K562 (cell line): ENCODE data around the gene PRELID1. TPM values are rescaled to one million over a fixed set of nuclear protein-coding genes. Genes with fewer than 3 reads are reported as not detected.

ENCODE experiments used
- BRF1 ChIP-seq: IDR thresholded peaks from 3 replicates; pipeline ENCODE4 v1.6.1; 2011; ENCODE audit warnings: borderline replicate concordance, mild to moderate bottlenecking; ENCODE audit not compliant: insufficient read length; ENCODE audit errors: extremely low read depth
- FOXA3 ChIP-seq, 2 experiments: fragments of 450-650 bp in 1 of 2; sonication (generic) in 1 of 2; formaldehyde crosslinking; IDR thresholded peaks in 1 of 2; conservative IDR thresholded peaks in 1 of 2; 2 replicates each; pipeline versions ENCODE4 v1.4.0 to v1.8.0; 2020 to 2022; ENCODE audit warnings: mild to moderate bottlenecking in 2 of 2, missing genetic modification reagents in 1 of 2
- HEY1 ChIP-seq: fragments of 250-450 bp; sonication (Bioruptor Pico); IDR thresholded peaks from 2 replicates; pipeline ENCODE4 v1.5.0; 2020; ENCODE audit warnings: mild to moderate bottlenecking, moderate library complexity, borderline replicate concordance
- ILK ChIP-seq: fragments of 450-650 bp; IDR thresholded peaks from 2 replicates; pipeline ENCODE4 v1.6.1; 2016; ENCODE audit warnings: missing genetic modification characterization, low read depth, mild to moderate bottlenecking, missing compliant biosample characterization, moderate library complexity, borderline replicate concordance
- KAT2B ChIP-seq: IDR thresholded peaks from one replicate; pipeline ENCODE4 v1.6.1; 2012; ENCODE audit warnings: low read depth, mild to moderate bottlenecking, control low read depth, inconsistent platforms, low read length, moderate library complexity
- NCOA4 ChIP-seq: fragments of 450-650 bp; IDR thresholded peaks from 2 replicates; pipeline ENCODE4 v1.6.1; 2018; ENCODE audit warnings: mild to moderate bottlenecking; ENCODE audit not compliant: partially characterized antibody
- NRF1 ChIP-seq, 2 experiments: fragments of 450-650 bp; IDR thresholded peaks in 1 of 2; conservative IDR thresholded peaks in 1 of 2; 2 replicates each; pipeline ENCODE4 v1.6.1; 2014; ENCODE audit warnings: mild to moderate bottlenecking in 2 of 2
- RBM14 ChIP-seq: fragments of 200-400 bp; formaldehyde crosslinking; IDR thresholded peaks from 2 replicates; pipeline ENCODE4 v1.6.1; 2018; ENCODE audit warnings: low read depth, mild to moderate bottlenecking, low read length, moderate library complexity, borderline replicate concordance; ENCODE audit not compliant: insufficient read depth
- RUNX1 ChIP-seq: sonication (generic); IDR thresholded peaks from 2 replicates; pipeline ENCODE4 v1.6.1; 2016; ENCODE audit warnings: antibody characterized with exemption, low read depth
- ZBTB26 ChIP-seq: fragments of 450-650 bp; formaldehyde crosslinking; IDR thresholded peaks from 2 replicates; pipeline ENCODE4 v1.4.0; 2022; ENCODE audit warnings: missing genetic modification characterization
- ZBTB8A ChIP-seq: fragments of 450-650 bp; IDR thresholded peaks from 2 replicates; pipeline ENCODE4 v1.6.1; 2018; ENCODE audit warnings: mild to moderate bottlenecking, moderate library complexity; ENCODE audit not compliant: partially characterized antibody
- ZNF274 ChIP-seq: IDR thresholded peaks from 2 replicates; pipeline ENCODE4 v1.6.1; 2011; ENCODE audit warnings: low read depth, mild to moderate bottlenecking, low read length, moderate library complexity, borderline replicate concordance
- ZNF583 ChIP-seq: fragments of 250-450 bp; sonication (Bioruptor Pico); IDR thresholded peaks from 2 replicates; pipeline ENCODE4 v1.4.0; 2020
- ZNF592 ChIP-seq: fragments of 450-650 bp; IDR thresholded peaks from 2 replicates; pipeline ENCODE4 v1.6.1; 2017; ENCODE audit warnings: antibody characterized with exemption, mild to moderate bottlenecking
- ZNF75A ChIP-seq: fragments of 450-650 bp; formaldehyde crosslinking; IDR thresholded peaks from 2 replicates; pipeline ENCODE4 v1.4.0; 2020; ENCODE audit warnings: mild to moderate bottlenecking
- ZNF830 ChIP-seq: fragments of 250-450 bp; sonication (Bioruptor Pico); IDR thresholded peaks from 2 replicates; pipeline ENCODE4 v1.5.0; 2021; ENCODE audit warnings: mild to moderate bottlenecking
- polyA plus RNA-seq, 8 experiments: library from polyadenylated mRNA; depleted of rRNA in 4 of 8; stranded (reverse) in 5 of 8; unstranded in 3 of 8; fragments of >200 nt; fragmentation: Nextera tagmentation in 2 of 8; fragmentation: Illumina TruSeq in 1 of 8; extraction: Ambion mirVana in 2 of 8; extraction: Trizol in 1 of 8; gene quantifications; 2 replicates each; pipeline versions ENCODE4 v1.2.1 to v1.2.3, GENCODE V29; 2011 to 2014; ENCODE audit warnings: inconsistent platforms in 1 of 8, missing spikeins in 1 of 8
- total RNA-seq, 7 experiments: library from RNA; depleted of rRNA in 6 of 7; stranded (reverse); fragments of >200 nt in 6 of 7; fragmentation: Illumina TruSeq in 2 of 7; extraction: Trizol in 2 of 7; gene quantifications; 2 replicates each; pipeline versions ENCODE4 v1.2.1 to v1.2.3, GENCODE V29; 2011 to 2021; ENCODE audit warnings: low replicate concordance in 1 of 7
- TF ChIP-seq, protein P1 (sequence below): fragments of 450-650 bp; conservative IDR thresholded peaks from 2 replicates; pipeline ENCODE4 v1.6.1; 2016; ENCODE audit warnings: missing genetic modification characterization, low read depth, mild to moderate bottlenecking, control low read depth, missing compliant biosample characterization

PRELID1 gene
- total and polyA plus RNA-seq, 9 of the 15 experiments (the other 6 are each of a cell fraction or from before 2014, with no cell fraction given) = 40.1 to 484 (median 340) TPM

GRCh38 chr5:177351392-177352329, 48.1 kb downstream of the PRELID1 start, which contains the start of gene LMAN2 (continued):
- TF ChIP-seq ZNF592 (peak; percentile 20; the same call in 1 of the 2 replicates), KAT2B (no peak), ZNF830 (no peak), ZNF75A (CRISPR knock-in tag) (no peak), ILK (tag) (no peak), NCOA4 (no peak), RBM14 (no peak), HEY1 (CRISPR knock-in tag) (no peak), ZNF274 (no peak), ZBTB26 (CRISPR knock-in tag) (peak; percentile 61; the same call in 1 of the 2 replicates), BRF1 (no peak), FOXA3 (CRISPR knock-in tag; conservative IDR thresholded peaks at IDR 0.05 in 1 of 2, IDR thresholded peaks at IDR 0.05 in 1 of 2) (no peak), ZBTB8A (no peak), RUNX1 (no peak), NRF1 (conservative IDR thresholded peaks at IDR 0.05 in 1 of 2, IDR thresholded peaks at IDR 0.05 in 1 of 2) (peak; percentile 59 to 66), ZNF583 (CRISPR knock-in tag) (peak; percentile 57; the same call in 1 of the 2 replicates)
- TF ChIP-seq, protein P1, sequence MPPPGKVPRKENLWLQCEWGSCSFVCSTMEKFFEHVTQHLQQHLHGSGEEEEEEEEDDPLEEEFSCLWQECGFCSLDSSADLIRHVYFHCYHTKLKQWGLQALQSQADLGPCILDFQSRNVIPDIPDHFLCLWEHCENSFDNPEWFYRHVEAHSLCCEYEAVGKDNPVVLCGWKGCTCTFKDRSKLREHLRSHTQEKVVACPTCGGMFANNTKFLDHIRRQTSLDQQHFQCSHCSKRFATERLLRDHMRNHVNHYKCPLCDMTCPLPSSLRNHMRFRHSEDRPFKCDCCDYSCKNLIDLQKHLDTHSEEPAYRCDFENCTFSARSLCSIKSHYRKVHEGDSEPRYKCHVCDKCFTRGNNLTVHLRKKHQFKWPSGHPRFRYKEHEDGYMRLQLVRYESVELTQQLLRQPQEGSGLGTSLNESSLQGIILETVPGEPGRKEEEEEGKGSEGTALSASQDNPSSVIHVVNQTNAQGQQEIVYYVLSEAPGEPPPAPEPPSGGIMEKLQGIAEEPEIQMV = no peak
